ENCODE data around the gene MLH1. TPM values are rescaled to one million over a fixed set of nuclear protein-coding genes. Genes with fewer than 3 reads are reported as not detected.
A peak's percentile ranks its signal among the peaks of the same experiment; 100 is the strongest.
"Not testable (repeated sequence)": the region's sequence is repeated elsewhere in the genome, so short reads cannot be mapped to it uniquely, and the experiment has no call there.

Gene MLH1
- total RNA-seq: 42.7 TPM

- DNase-seq (ENCODE audit: low spot score): peak; percentile 100
Measured at GRCh38 chr3:36993326-36994283, at the start of gene MLH1. Gene MLH1, plus strand, starts transcription at chr3:36993518. Its CDS starts 30 bp downstream, at chr3:36993548.

- DNase-seq (ENCODE audit: low spot score): no peak
Measured at GRCh38 chr3:36943601-36944000, 49.7 kb upstream of the MLH1 start.

- peak; percentile 67 for DNase-seq (ENCODE audit: low spot score)
Measured at GRCh38 chr3:36944012-36944640, 49.2 kb upstream of the MLH1 start.

- peak; percentile 73 for DNase-seq (ENCODE audit: low spot score)
Measured at GRCh38 chr3:36944641-36945270, 48.6 kb upstream of the MLH1 start, which contains the start of gene TRANK1. Gene TRANK1, minus strand, starts transcription at chr3:36945054. Its CDS starts 245 bp downstream, at chr3:36944809.

- DNase-seq (ENCODE audit: low spot score): no peak
Measured at GRCh38 chr3:36945333-36945980, 47.9 kb upstream of the MLH1 start.

GRCh38 chr3:36947814-36948213, 45.5 kb upstream of the MLH1 start:
- DNase-seq (ENCODE audit: low spot score): not testable (repeated sequence)

- DNase-seq (ENCODE audit: low spot score): no peak
Measured at GRCh38 chr3:36954452-36955134, 38.7 kb upstream of the MLH1 start.

- no peak for DNase-seq (ENCODE audit: low spot score)
Measured at GRCh38 chr3:36956155-36956554, 37.2 kb upstream of the MLH1 start.

- DNase-seq (ENCODE audit: low spot score): no peak
Measured at GRCh38 chr3:36957063-36957462, 36.3 kb upstream of the MLH1 start.

GRCh38 chr3:36957862-36958686, 35.2 kb upstream of the MLH1 start:
- DNase-seq (ENCODE audit: low spot score): no peak

- no peak for DNase-seq (ENCODE audit: low spot score)
Measured at GRCh38 chr3:36959821-36960220, 33.5 kb upstream of the MLH1 start.

- no peak for DNase-seq (ENCODE audit: low spot score)
Measured at GRCh38 chr3:36960502-36960901, 32.8 kb upstream of the MLH1 start.

- not testable (repeated sequence) for DNase-seq (ENCODE audit: low spot score)
Measured at GRCh38 chr3:36963008-36963407, 30.3 kb upstream of the MLH1 start.

- no peak for DNase-seq (ENCODE audit: low spot score)
Measured at GRCh38 chr3:36964331-36964730, 29.0 kb upstream of the MLH1 start.

- no peak for DNase-seq (ENCODE audit: low spot score)
Measured at GRCh38 chr3:36964817-36965216, 28.5 kb upstream of the MLH1 start.

- DNase-seq (ENCODE audit: low spot score): no peak
Measured at GRCh38 chr3:36965440-36965839, 27.9 kb upstream of the MLH1 start.

GRCh38 chr3:36969085-36969484, 24.2 kb upstream of the MLH1 start:
- no peak for DNase-seq (ENCODE audit: low spot score)

- peak; percentile 72 for DNase-seq (ENCODE audit: low spot score)
Measured at GRCh38 chr3:36969540-36970432, 23.5 kb upstream of the MLH1 start.

- no peak for DNase-seq (ENCODE audit: low spot score)
Measured at GRCh38 chr3:36972163-36972562, 21.2 kb upstream of the MLH1 start.
